ENCODE data around the gene MEIS2.

- TF ChIP-seq CTCF (IDR thresholded peaks at IDR 0.05; ENCODE audit: low read depth, low read length) (no peak), POLR2A (IDR thresholded peaks at IDR 0.05; ENCODE audit: extremely low read depth, insufficient read length) (no peak), MAX (IDR thresholded peaks at IDR 0.05; ENCODE audit: low read depth, low read length) (no peak)
These were observed 42.5 kb downstream of the MEIS2 start for GRCh38 chr15:37057831-37058230.

Data from NB4 (cell line).